ENCODE results near the gene MUC4.
"Not testable (repeated sequence)": the region's sequence is repeated elsewhere in the genome, so short reads cannot be mapped to it uniquely, and the experiment has no call there.

DNA sequence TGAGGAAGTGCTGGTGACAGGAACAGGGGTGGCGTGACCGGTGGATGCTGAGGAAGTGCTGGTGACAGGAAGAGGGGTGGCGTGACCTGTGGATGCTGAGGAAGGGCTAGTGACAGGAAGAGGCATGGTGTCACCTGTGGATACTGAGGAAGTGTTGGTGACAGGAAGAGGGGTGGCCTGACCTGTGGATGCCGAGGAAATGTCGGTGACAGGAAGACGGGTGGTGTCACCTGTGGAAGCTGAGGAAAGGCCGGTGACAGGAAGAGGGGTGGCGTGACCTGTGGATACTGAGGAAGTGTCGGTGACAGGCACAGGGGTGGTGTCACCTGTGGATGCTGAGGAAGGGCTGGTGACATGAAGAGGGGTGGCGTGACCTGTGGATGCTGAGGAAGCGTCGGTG is 30.5 kb downstream of the MUC4 start:
- TF ChIP-seq, protein P1, sequence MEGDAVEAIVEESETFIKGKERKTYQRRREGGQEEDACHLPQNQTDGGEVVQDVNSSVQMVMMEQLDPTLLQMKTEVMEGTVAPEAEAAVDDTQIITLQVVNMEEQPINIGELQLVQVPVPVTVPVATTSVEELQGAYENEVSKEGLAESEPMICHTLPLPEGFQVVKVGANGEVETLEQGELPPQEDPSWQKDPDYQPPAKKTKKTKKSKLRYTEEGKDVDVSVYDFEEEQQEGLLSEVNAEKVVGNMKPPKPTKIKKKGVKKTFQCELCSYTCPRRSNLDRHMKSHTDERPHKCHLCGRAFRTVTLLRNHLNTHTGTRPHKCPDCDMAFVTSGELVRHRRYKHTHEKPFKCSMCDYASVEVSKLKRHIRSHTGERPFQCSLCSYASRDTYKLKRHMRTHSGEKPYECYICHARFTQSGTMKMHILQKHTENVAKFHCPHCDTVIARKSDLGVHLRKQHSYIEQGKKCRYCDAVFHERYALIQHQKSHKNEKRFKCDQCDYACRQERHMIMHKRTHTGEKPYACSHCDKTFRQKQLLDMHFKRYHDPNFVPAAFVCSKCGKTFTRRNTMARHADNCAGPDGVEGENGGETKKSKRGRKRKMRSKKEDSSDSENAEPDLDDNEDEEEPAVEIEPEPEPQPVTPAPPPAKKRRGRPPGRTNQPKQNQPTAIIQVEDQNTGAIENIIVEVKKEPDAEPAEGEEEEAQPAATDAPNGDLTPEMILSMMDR (IDR thresholded peaks at IDR 0.05), result not testable (repeated sequence)
- not testable (repeated sequence) for TF ChIP-seq POLR2A (IDR thresholded peaks at IDR 0.05)
